NK-92 (cell line): ENCODE results near the gene BFSP2.
"Not testable (repeated sequence)": the region's sequence is repeated elsewhere in the genome, so short reads cannot be mapped to it uniquely, and the experiment has no call there.

Source experiments
- DNase-seq: peaks from one replicate; lab custom pipeline; 2025; ENCODE audit not compliant: unreplicated experiment; lab: John Stamatoyannopoulos, UW

Gene BFSP2

GRCh38 chr3:133506215-133506901, 106.5 kb downstream of the BFSP2 start:
- DNase-seq, result no peak

GRCh38 chr3:133509488-133509887, 109.6 kb downstream of the BFSP2 start:
- no peak for DNase-seq

- no peak for DNase-seq
Measured at GRCh38 chr3:133512416-133513089, 112.7 kb downstream of the BFSP2 start.

GRCh38 chr3:133514418-133514817, 114.6 kb downstream of the BFSP2 start:
- DNase-seq, result no peak

- no peak for DNase-seq
Measured at GRCh38 chr3:133515127-133515526, 115.3 kb downstream of the BFSP2 start.

GRCh38 chr3:133520286-133520685, 120.4 kb downstream of the BFSP2 start:
- DNase-seq, result no peak

- DNase-seq, result not testable (repeated sequence)
Measured at GRCh38 chr3:133520938-133521337, 121.1 kb downstream of the BFSP2 start.

GRCh38 chr3:133521946-133522345, 122.1 kb downstream of the BFSP2 start:
- no peak for DNase-seq

- DNase-seq, result not testable (repeated sequence)
Measured at GRCh38 chr3:133523758-133524157, 123.9 kb downstream of the BFSP2 start.
